Thyroid gland (tissue), 4 donors: Measurements from ENCODE around the gene TUBA3E. TPM values are rescaled to one million over a fixed set of nuclear protein-coding genes. Genes with fewer than 3 reads are reported as not detected.
"Not testable (repeated sequence)": the region's sequence is repeated elsewhere in the genome, so short reads cannot be mapped to it uniquely, and the experiment has no call there.

Experiments used
- DNase-seq, 2 donors: peaks; one replicate each; pipeline ENCODE4 v3.0.0-alpha.2; 2019
- H3K27ac ChIP-seq, 3 donors: fragments of 200-600 bp; sonication (generic); 1 replicate in 2 of 3; 2 replicates in 1 of 3; pipeline ENCODE4 v1.5.1; 2016 to 2019; ENCODE audit warnings: mild to moderate bottlenecking in 1 of 3, moderate library complexity in 1 of 3
- H3K27me3 ChIP-seq: fragments of 200-600 bp; sonication (generic); one replicate; pipeline ENCODE4 v1.5.1; 2019
- H3K36me3 ChIP-seq, 2 donors: fragments of 200-600 bp; sonication (generic); one replicate each; pipeline ENCODE4 v1.5.1; 2016 to 2019
- H3K4me1 ChIP-seq, 2 donors: fragments of 200-600 bp; sonication (generic); one replicate each; pipeline ENCODE4 v1.5.1; 2017 to 2019
- H3K4me3 ChIP-seq, 3 donors: fragments of 200-600 bp; sonication (generic); replicated peaks in 1 of 3; 1 replicate in 2 of 3; 2 replicates in 1 of 3; pipeline ENCODE4 v1.5.1; 2016; ENCODE audit warnings: mild to moderate bottlenecking in 1 of 3
- H3K9me3 ChIP-seq: fragments of 200-600 bp; sonication (generic); one replicate; pipeline ENCODE4 v1.5.1; 2017
- POLR2A ChIP-seq, 2 donors: fragments of 450-650 bp; IDR thresholded peaks; one replicate each; pipeline ENCODE4 v1.6.1; 2017; ENCODE audit warnings: antibody characterized with exemption in 2 of 2, mild to moderate bottlenecking in 2 of 2, moderate library complexity in 1 of 2
- WGBS, 2 donors: methylation state at CpG; one replicate each; pipeline ENCODE4 v1.1.5; 2017; 5-methylcytosine and 5-hydroxymethylcytosine counted together
- intact Hi-C: fragments of 100-400 bp; cut with DNase I; formaldehyde crosslinking; loops from one replicate; pipeline ENCODE4 v1.15.1; 2023
- total RNA-seq, 4 donors: library from RNA; depleted of rRNA; stranded (reverse); fragments of >200 nt; gene quantifications; one replicate each; pipeline ENCODE4 v1.2.3, GENCODE V29; 2016
- TF ChIP-seq, protein P1 (sequence below), 6 experiments: fragments of 200-600 bp in 3 of 6; fragments of 450-650 bp in 3 of 6; sonication (generic) in 3 of 6; IDR thresholded peaks; one replicate each; pipeline ENCODE4 v1.5.1; 2016 to 2019; ENCODE audit warnings: antibody characterized with exemption in 6 of 6, mild to moderate bottlenecking in 2 of 6, inconsistent platforms in 1 of 6, moderate library complexity in 1 of 6

Gene TUBA3E
- total RNA-seq, 4 donors from 2014 or later: 0.27 TPM; not detected in 3

DNA sequence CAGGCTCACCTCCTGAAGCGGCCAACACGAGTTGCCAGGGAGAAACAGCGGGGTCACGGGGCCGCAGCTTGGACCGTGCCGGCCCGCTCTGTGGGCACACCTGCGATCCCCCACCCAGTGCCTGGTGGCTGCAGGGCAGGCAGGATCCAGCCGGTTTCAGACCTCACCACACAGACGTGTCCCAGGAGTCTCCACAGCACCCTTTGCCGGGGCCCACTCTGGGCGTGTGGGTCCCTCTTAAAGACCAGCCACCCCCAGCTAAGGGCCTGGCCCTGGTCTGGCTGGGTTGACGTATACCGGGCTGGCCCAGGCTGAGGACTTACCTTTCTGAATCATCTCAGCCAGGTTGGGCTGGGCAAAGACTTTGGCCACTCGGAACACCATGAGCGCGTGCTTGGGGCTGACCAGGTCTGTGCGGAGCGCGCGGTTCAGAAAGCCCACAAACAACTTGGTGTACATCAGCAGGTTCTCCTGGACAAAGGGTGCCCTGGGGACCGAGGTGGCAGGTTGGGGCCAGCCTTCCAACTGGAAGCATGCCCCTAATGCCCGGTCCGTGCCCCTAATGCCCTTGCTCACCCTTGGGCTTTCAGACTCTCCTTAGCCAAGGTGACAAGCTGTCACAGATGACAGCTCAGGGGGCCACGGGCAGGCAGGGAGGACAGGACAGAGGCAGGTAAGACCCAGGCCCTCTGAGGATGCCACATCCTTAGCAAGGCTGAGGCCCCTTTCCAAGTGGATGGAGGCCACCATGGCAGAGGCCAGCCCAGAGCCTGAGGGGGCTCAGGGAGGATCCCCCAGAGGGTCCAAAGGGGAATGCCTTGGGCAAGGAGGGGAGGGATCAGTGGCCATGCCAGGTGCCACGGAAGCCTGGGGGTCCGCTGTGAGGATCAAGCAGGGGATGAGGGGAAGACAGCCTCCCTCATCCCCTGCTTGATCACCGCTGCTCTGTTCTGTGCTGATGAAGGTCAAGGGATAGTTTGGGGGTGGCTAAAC is 43.2 kb downstream of the TUBA3E start:
- WGBS, 2 donors: 94% methylated on average over 3 to 18 of the region's 29 CpGs
- H3K4me3 ChIP-seq: no peak overlapping the region
- no peak for DNase-seq
- no peak for TF ChIP-seq POLR2A (IDR thresholded peaks at IDR 0.05)
- TF ChIP-seq, protein P1, sequence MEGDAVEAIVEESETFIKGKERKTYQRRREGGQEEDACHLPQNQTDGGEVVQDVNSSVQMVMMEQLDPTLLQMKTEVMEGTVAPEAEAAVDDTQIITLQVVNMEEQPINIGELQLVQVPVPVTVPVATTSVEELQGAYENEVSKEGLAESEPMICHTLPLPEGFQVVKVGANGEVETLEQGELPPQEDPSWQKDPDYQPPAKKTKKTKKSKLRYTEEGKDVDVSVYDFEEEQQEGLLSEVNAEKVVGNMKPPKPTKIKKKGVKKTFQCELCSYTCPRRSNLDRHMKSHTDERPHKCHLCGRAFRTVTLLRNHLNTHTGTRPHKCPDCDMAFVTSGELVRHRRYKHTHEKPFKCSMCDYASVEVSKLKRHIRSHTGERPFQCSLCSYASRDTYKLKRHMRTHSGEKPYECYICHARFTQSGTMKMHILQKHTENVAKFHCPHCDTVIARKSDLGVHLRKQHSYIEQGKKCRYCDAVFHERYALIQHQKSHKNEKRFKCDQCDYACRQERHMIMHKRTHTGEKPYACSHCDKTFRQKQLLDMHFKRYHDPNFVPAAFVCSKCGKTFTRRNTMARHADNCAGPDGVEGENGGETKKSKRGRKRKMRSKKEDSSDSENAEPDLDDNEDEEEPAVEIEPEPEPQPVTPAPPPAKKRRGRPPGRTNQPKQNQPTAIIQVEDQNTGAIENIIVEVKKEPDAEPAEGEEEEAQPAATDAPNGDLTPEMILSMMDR (IDR thresholded peaks at IDR 0.05): no peak
- no peaks in the 10 kb centered on the region for H3K27me3 ChIP-seq
- intact Hi-C loops: loop anchor here (5.0 kb wide), 1 partner anchor 177 kb away; no protein-coding TSS in a partner anchor
- H3K36me3 ChIP-seq: peaks cover 13 to 19% of the 10 kb centered on the region in 2 donors
- H3K27ac ChIP-seq: peak overlapping the region; percentile 23 to 63 (median 41)
- H3K9me3 ChIP-seq: no peaks in the 10 kb centered on the region
- peaks cover 32 to 40% of the 10 kb centered on the region in 2 donors for H3K4me1 ChIP-seq

DNA sequence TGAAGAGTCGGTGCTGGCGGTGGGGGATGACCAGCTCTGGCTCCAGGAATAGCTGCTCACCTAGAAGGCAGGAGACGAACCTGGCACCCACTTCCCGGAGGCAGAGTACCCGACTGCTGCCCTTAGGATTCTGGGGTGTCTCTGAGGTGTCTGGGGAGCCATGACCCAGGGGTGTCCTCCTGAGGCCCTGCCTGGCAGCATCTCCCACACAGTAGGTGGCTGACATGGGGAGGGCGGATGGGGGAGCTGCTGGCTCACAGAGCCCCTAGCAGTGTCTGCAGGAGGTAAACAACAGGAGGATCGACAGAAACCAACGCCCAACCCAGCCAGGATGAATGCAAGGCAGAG is 43.8 kb downstream of the TUBA3E start:
- Histone ChIP-seq H3K36me3 (peaks cover 13 to 19% of the 10 kb centered on the region in 2 donors), H3K4me1 (peaks cover 26 to 34% of the 10 kb centered on the region in 2 donors)
- H3K9me3 ChIP-seq, H3K27ac ChIP-seq, H3K4me3 ChIP-seq, intact Hi-C loops, H3K27me3 ChIP-seq, DNase-seq: not testable (repeated sequence)
- WGBS, 2 donors: 80 to 100% methylated on average over 2 of the region's 8 CpGs

DNA sequence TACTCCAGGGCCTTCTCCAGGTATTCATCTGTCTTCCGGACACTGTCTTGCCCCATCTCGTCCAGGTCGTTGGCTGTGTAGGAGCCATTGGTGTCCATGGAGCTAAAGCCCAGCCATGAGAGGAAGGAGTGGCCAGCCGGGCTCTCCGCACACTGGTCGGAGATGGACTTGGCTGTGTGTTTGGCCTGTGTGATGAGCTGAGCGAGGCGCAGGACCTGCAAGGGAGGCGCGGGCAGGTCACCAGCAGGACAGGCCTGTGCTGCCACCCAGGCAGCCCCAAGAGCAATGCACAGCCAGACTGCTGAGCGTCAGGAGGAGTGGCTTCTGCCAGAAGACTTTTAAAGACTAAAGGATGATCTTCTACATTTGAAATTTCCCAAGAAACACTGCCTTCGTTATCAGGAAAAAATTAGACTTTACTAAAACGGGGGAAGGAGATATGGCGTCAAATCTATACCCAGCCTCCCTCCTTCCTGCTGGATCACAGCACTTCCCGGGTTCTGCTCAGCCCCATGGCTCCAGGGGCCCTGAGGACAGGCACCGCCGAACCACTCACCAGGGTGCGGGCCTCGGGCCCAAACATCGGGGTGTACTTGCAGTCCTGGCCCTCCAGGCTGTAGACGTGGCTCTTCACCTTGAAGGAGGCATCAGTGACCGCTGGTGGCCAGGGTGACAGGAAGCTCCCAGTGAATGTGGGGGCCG is 44.4 kb downstream of the TUBA3E start:
- Histone ChIP-seq H3K4me1 (peaks cover 22 to 30% of the 10 kb centered on the region in 2 donors), H3K36me3 (peaks cover 13 to 19% of the 10 kb centered on the region in 2 donors)
- H3K9me3 ChIP-seq, H3K4me3 ChIP-seq, intact Hi-C loops, H3K27me3 ChIP-seq, H3K27ac ChIP-seq, DNase-seq: not testable (repeated sequence)
- 93 to 96% methylated on average over 10 to 17 of the region's 23 CpGs for WGBS, 2 donors

DNA sequence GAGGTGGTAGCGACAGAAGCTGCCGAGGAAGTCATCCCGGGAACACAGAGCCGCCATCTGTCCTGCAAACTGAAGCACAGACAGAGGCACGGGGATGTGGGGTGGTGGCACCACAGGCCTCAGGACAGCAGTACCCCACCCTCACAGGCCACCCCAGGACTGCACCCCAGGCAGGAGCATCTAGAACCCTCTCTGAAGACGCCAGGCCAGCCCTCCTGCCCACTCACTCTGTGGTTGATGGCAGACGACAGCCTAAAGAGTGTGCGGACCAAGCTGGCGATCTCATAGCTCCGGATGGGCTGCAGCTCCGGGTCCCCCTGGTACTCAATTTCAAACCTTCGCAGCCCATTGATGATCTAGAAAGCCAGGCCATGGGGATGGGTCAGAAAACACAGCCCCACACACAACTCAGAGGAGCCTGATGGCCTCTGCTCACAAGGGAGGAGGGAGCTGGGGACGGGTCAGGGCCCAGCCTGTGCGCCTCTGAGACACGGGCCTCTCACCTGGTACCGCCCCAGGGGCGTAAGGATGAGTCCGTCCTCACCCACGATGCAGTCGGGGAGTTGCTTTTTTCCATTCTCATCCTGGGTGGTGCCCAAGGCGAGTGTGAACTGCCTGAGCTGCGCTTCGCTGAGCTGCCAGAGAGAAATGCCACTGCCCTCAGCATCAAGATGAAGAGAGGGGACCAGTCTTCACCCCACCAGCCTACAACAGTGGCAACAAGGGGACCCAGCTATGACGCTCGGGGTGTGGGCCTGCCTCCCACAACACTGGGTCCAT is 45.2 kb downstream of the TUBA3E start:
- DNase-seq: no peak
- Histone ChIP-seq H3K36me3 (peaks cover 13 to 19% of the 10 kb centered on the region in 2 donors), H3K4me1 (peaks cover 18 to 22% of the 10 kb centered on the region in 2 donors), H3K4me3 (no peak overlapping the region), H3K27ac (no peak overlapping the region), H3K27me3 (no peaks in the 10 kb centered on the region), H3K9me3 (no peaks in the 10 kb centered on the region)
- TF ChIP-seq, protein P1 (IDR thresholded peaks at IDR 0.05): no peak
- no peak for TF ChIP-seq POLR2A (IDR thresholded peaks at IDR 0.05)
- intact Hi-C loops: no loop called here
- 95% methylated on average over 14 to 20 of the region's 25 CpGs for WGBS, 2 donors

DNA sequence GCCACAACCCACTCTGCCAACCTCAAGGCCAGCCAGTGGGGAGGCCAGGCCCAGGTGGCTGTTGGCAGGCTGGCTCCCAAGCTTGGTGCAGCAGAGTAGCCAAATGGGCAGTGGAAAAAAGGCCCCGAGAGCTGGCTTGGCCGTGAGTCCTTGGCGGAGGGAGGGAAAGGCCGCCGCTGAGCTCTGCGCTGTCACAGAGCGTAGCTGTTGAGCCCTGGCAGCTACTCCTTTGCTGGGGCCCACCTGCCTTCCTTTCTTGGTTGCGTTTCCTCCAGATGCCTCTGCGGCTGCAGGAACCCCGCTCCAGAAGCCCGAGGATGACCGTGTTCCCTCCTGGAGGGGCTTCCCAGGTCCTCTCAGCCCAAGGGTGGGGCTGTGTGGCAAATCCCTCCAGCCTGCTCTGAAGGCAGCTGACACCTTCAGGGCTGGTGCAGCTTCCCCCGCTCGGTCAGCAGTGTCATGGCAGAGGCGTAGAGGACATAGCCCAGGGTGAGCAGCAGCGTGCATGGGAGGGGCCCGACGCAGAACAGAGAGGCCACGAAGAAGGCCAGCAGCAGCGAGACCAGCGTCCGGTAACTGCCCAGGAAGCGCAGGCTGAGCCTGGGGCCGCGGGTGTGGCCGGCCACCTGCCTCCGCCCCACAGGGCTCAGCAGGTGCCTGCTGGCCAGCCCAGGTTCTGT is 46.0 kb downstream of the TUBA3E start:
- intact Hi-C loops, H3K9me3 ChIP-seq, H3K4me3 ChIP-seq, H3K27ac ChIP-seq, H3K27me3 ChIP-seq, DNase-seq: not testable (repeated sequence)
- WGBS, 2 donors: 94 to 96% methylated on average over 26 to 27 of the region's 27 CpGs
- peaks cover 11 to 15% of the 10 kb centered on the region in 2 donors for H3K4me1 ChIP-seq
- peaks cover 13 to 19% of the 10 kb centered on the region in 2 donors for H3K36me3 ChIP-seq

DNA sequence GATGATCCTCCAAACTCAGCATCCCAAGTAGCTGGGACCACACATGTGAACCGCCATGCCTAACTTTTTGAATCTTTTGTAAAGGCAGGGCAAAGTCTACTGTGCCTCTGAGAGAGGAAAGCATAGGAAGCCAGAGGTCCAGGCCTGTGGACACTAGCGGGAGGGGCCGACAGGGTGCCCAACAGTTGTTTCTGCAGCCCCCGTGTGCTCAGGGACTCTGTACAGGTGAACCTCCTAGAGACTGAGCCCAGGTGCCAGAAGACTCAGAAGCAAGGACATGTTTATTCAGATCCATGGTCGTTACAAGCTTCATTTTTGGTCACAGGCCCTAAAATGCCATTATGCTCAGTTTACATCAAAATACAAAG is 47.1 kb downstream of the TUBA3E start:
- intact Hi-C loops, H3K27ac ChIP-seq, H3K4me1 ChIP-seq, DNase-seq, H3K4me3 ChIP-seq, H3K9me3 ChIP-seq, H3K27me3 ChIP-seq: not testable (repeated sequence)
- 50 to 66% methylated on average over 2 to 5 of the region's 5 CpGs for WGBS, 2 donors
- H3K36me3 ChIP-seq: peaks cover 13 to 19% of the 10 kb centered on the region in 2 donors
